Measurements from ENCODE around the gene ZNF678.

DNA sequence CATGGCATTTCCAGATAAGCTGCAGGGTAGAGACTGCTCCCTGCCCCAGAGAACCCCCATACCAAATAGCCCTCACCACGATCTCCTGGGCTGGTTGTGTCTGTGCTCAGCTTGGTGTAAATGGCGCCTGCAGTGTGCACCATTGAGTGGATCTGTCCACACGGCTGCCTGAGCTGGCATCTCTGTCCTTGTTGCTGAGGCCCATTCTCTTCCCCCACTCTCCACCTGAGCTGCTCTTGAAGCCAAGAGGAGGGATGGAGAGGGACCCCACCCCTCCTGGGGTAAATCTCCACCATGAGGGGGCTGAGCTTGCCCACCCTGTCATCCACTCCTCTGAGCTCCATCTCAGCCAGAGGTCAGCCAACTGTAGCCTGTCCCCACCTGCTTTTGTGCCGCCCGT, 18.0 kb upstream of the ZNF678 start:
- TF ChIP-seq EP300 (IDR thresholded peaks at IDR 0.05), result no peak
- TF ChIP-seq, protein P1, sequence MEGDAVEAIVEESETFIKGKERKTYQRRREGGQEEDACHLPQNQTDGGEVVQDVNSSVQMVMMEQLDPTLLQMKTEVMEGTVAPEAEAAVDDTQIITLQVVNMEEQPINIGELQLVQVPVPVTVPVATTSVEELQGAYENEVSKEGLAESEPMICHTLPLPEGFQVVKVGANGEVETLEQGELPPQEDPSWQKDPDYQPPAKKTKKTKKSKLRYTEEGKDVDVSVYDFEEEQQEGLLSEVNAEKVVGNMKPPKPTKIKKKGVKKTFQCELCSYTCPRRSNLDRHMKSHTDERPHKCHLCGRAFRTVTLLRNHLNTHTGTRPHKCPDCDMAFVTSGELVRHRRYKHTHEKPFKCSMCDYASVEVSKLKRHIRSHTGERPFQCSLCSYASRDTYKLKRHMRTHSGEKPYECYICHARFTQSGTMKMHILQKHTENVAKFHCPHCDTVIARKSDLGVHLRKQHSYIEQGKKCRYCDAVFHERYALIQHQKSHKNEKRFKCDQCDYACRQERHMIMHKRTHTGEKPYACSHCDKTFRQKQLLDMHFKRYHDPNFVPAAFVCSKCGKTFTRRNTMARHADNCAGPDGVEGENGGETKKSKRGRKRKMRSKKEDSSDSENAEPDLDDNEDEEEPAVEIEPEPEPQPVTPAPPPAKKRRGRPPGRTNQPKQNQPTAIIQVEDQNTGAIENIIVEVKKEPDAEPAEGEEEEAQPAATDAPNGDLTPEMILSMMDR (IDR thresholded peaks at IDR 0.05), result no peak
